GM12892 (cell line): ENCODE measurements around the gene ARMCX4.

Source experiments
- POLR2A ChIP-seq: IDR thresholded peaks from 2 replicates; pipeline ENCODE4 v1.6.1; 2011; ENCODE audit warnings: low read depth, low read length, control low read depth
- TAF1 ChIP-seq: IDR thresholded peaks from 2 replicates; pipeline ENCODE4 v1.6.1; 2011; ENCODE audit warnings: low read depth, mild to moderate bottlenecking, control low read depth, low read length, borderline replicate concordance

- no peak for TF ChIP-seq POLR2A
- no peak for TF ChIP-seq TAF1
Observed at GRCh38 chrX:101484135-101484534, 1.1 kb upstream of the ARMCX4 start.
